Esophagus squamous epithelium (tissue), 4 donors: Measurements from ENCODE around the gene SPATS2L.

ENCODE experiments used
- CTCF ChIP-seq, 6 experiments: fragments of 450-650 bp in 4 of 6; fragments of 200-600 bp in 2 of 6; sonication (generic) in 2 of 6; IDR thresholded peaks; one replicate each; pipeline ENCODE4 v1.5.1; 2016 to 2019; ENCODE audit warnings: antibody characterized with exemption in 6 of 6, mild to moderate bottlenecking in 4 of 6, moderate library complexity in 4 of 6
- POLR2A ChIP-seq, 4 donors: fragments of 450-650 bp; IDR thresholded peaks; one replicate each; pipeline ENCODE4 v1.6.1; 2017; ENCODE audit warnings: antibody characterized with exemption in 4 of 4, mild to moderate bottlenecking in 4 of 4, moderate library complexity in 3 of 4

DNA sequence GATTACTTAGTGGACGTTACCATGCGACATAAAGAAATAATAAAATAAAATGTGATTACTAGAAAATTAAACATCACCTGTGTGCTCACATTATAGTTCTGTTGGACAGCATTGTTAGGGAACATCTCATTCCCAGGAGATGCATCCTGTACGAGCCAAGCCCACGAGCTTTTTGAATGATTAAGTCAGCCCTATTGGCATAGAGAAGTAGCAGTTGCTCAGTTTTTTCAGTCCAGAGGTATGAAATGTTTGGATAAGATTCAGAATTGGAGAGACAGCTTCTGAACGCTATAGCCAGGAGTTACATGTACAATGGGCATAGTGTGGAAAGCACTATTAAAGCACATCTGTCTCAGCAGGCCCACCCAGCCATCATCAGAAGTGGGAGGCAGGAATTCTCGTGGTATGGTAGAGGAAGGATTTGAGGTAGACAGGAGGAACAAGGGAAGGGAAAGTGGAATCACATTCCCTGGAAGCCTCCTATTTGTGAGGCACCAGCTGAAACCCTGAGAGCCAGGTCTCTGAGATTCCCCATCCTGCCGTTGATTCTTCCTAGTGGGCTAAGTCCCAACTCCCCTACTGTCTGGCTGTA is 8.6 kb downstream of the SPATS2L start:
- TF ChIP-seq CTCF (IDR thresholded peaks at IDR 0.05) (no peak), POLR2A (IDR thresholded peaks at IDR 0.05) (no peak)
